ENCODE results near the gene JMJD1C.
A peak's percentile ranks its signal among the peaks of the same experiment; 100 is the strongest.
"Not testable (repeated sequence)": the region's sequence is repeated elsewhere in the genome, so short reads cannot be mapped to it uniquely, and the experiment has no call there.

The JMJD1C gene

DNA sequence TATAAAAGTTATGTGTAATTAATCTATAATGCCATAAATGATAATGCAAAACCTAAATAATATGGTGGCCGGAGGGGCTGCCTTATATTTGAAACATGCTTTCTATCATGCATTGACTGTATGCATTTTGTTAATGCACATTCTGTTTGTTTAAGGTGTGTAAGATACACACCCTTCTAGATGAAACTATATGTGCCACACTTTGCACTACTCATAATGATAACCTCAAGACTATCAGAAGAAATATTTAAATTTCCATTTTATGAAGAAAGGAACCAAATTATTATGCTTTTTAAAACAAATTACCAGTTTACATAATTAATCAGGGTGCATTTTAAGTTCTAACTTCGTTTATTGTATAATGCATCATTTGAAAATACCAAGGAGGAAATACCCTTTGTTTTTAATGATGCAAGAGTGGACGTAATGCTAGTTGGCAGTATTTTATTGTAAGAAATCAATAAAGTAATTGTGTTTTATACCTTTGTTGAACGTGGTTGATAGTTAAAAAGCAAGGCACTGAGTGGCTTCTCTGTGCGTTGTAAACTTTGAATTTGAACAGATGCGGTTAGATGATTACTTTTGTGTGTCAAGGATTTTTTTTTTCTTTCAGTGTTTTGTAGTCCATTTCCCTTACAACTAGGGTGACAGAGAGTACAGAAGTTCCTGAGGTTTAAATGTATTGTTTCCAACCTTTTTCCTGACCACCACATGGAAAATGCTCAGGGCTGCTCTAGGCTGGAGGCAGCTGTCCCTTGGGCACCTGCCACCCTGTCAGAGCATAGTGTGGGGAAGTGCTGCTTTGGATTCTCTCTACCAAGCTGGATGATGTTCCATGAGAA is 311.0 kb downstream of the JMJD1C start:
- TF ChIP-seq POLR2A (IDR thresholded peaks at IDR 0.05; ENCODE audit: low read depth, low read length), result no peak
- no peak for DNase-seq (ENCODE audit: insufficient read length, low spot score)
- FAIRE-seq, result no peak

DNA sequence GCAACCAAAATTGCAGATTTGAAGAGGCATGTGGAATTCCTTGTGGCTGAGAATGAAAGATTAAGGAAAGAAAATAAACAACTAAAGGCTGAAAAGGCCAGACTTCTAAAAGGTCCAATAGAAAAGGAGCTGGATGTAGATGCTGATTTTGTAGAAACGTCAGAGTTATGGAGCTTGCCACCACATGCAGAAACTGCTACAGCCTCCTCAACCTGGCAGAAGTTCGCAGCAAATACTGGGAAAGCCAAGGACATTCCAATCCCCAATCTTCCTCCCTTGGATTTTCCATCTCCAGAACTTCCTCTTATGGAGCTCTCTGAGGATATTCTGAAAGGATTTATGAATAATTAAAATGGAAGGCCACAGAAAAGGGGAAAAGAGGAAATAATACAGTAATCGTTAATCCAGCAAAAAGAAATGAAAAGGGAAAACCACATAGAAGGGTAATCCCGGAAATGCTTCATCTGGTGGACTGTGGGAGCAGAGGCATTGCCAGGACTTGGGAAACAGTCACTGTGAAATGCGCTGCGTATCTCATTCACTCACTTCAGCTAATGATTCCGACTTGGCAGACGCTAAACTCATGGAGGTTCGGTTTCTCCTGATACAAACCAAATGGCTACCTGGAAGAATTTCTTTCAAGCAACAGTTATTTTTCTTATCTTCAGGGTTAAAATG is 311.8 kb downstream of the JMJD1C start:
- not testable (repeated sequence) for FAIRE-seq; DNase-seq (ENCODE audit: insufficient read length, low spot score)

DNA sequence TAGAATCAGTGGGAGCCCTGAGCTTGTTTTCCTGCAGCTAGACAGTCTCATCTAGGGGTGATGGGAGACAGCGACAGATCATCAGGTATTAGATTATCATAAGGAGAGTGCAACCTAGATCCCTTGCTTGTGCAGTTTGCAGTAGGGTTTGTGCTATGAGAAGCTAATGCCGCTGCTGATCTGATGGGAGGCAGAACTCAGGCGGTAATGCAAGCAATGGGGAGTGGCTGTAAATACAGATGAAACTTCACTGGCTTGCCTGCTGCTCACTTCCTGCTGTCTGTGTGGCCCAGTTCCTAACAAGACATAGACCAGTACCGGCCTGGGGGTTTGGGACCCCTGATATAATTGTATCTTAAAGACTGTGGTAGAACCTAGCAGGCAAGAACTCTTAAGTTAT is 315.0 kb downstream of the JMJD1C start:
- no peak for TF ChIP-seq POLR2A (IDR thresholded peaks at IDR 0.05; ENCODE audit: low read depth, low read length)
- DNase-seq (ENCODE audit: insufficient read length, low spot score) (no peak), FAIRE-seq (no peak)

DNA sequence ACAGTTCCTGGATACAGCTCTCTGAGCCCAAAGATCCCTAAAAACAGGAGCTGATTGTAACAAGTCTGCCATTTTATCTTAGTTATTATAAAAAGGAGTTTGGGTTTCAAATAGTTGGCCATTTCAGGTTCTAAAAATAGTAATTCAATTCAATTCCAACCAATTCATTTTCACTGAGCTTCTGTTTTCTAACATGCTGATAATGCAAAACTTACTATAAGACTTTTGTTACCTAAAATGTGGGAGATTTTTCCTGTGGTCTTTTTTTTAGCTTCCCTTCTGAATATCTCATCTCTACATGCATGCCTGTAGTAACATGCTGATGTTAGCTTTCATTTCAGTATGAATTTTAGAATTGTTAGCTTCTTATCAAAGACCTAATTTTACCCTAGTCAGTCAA is 319.3 kb downstream of the JMJD1C start:
- no peak for FAIRE-seq
- DNase-seq (ENCODE audit: insufficient read length, low spot score), result no peak
- TF ChIP-seq POLR2A (IDR thresholded peaks at IDR 0.05; ENCODE audit: low read depth, low read length), result no peak

DNA sequence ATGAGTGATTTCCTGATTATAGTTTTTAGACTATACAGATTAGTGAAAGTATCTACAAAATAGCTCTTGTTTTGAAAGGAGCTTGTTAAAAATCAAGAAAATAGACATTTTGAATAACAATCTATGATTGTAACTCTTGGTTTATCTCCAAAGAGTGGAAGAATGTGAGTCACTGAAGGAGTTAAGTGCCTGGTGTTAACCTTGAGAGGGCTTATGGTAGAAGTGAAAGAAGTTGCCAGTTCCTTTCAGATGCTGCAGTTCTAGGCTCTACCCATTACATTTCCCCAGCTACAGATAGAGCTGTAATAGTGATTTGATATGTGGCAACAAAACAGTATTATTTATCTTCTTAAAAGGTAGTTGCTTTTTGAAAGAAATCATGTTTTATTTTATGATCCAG is 320.0 kb downstream of the JMJD1C start:
- no peak for TF ChIP-seq POLR2A (IDR thresholded peaks at IDR 0.05; ENCODE audit: low read depth, low read length)
- DNase-seq (ENCODE audit: insufficient read length, low spot score) (no peak), FAIRE-seq (peak; percentile 94)

DNA sequence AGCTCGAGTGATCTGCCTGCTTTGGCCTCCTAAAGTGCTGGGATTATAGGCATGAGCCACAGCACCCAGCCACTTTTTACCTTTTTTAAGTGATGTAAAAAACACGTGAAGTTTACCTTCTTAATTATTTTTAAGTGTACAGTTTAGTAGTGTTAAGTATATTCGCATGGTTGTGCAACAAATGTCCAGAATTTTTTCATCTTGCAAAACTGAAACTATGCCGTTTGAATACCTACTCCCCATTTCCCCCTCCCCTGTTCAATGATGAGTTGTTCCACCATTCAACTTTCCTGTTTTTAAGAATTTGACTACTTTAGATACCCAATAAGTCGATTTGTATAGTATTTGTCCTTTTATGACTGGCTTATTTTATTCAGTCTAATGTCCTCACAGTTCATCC is 321.8 kb downstream of the JMJD1C start:
- DNase-seq (ENCODE audit: insufficient read length, low spot score) (no peak), FAIRE-seq (peak; percentile 11)
- TF ChIP-seq POLR2A (IDR thresholded peaks at IDR 0.05; ENCODE audit: low read depth, low read length), result no peak

DNA sequence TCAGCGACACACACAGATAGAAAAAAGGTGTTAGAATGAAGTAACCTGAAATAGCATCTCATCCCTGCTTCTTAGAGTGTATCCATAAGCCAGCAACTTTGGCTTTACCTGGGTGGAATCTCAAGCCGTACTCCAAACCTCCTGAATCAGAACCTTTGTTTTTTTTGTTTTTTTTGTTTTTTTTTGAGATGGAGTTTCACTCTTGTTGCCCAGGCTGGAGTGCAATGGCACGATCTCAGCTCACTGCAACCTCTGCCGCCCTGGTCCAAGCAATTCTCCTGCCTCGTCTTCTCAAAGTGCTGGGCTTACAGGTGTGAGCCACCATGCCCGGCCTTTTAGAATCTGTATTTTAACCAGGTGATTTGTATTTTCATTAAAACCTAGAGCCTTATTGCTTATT is 323.6 kb downstream of the JMJD1C start:
- no peak for TF ChIP-seq POLR2A (IDR thresholded peaks at IDR 0.05; ENCODE audit: low read depth, low read length)
- no peak for DNase-seq (ENCODE audit: insufficient read length, low spot score)
- FAIRE-seq, result no peak

DNA sequence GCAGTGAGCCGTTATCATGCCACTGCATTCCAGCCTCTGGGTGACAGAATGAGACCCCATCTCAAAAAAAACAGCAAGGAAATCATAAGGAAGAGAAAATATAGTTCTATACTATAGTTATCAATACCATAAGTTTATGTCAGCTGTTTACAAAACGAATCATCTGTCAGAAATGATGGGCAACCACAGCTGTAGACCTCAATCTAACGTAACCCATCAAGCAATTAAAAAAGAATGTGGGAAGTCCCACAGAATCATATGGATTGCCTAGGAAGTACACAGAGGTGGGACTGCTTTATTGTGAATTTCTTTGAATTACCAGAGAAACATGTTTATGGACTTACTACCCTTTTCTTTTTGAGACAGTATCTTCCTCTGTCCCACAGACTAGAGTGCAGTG is 325.7 kb downstream of the JMJD1C start:
- no peak for TF ChIP-seq POLR2A (IDR thresholded peaks at IDR 0.05; ENCODE audit: low read depth, low read length)
- no peak for DNase-seq (ENCODE audit: insufficient read length, low spot score)
- no peak for FAIRE-seq

DNA sequence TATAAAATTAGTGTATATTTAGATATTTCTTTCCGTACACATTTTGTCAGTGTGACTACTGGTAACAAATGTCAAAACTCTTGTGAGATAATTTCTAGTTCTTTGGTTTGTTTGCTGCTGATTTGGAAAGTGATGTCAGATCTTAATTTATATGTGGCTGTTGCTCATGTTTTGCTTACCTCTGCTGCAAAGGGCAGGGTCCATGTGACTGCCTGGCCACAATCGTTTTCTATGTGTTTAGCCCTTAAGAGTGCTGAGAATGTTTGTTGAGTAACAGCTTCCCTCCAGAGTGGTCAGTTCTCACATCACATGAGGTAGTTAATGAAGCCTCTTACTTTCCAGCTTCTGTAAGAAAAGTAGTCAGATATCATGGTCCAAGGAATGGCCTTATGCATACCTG is 328.5 kb downstream of the JMJD1C start:
- TF ChIP-seq POLR2A (IDR thresholded peaks at IDR 0.05; ENCODE audit: low read depth, low read length), result no peak
- DNase-seq (ENCODE audit: insufficient read length, low spot score) (no peak), FAIRE-seq (peak; percentile 62)

DNA sequence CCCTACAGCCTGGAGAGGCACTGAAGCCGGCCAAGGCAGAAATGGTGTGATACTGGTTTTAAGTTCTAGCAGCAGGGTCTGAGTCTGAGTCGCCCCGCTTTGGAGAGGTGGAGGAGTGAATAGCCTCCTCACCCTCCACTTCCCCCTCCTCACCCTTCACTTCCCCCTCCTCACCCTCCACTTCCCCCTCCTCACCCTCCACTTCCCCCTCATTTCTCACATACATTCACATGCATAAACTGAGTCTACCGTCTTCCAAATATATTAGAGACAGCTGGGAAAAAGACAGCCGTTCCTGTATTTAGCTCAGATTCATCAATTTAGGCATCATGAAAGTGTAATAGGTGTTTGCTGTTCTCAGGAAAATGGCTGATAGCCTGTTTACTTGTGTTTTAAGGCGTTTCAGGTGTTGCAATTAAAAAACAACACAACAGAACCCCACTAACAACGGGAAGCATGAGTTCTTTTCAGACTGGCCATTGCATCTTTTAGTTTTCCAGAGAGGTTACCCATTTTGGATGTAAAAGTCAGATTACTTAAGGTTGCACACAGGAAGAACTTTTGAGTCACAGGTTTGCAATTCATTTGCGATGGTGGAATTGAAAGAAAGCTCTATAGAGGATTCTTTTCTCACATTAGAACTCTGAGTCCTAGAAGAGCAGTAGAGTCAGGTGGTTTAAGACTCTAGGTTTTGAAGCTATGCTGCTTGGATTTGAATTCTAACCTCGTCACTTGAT is 331.8 kb downstream of the JMJD1C start:
- TF ChIP-seq POLR2A (IDR thresholded peaks at IDR 0.05; ENCODE audit: low read depth, low read length), result no peak
- peak; percentile 62 for FAIRE-seq
- DNase-seq (ENCODE audit: insufficient read length, low spot score), result no peak

DNA sequence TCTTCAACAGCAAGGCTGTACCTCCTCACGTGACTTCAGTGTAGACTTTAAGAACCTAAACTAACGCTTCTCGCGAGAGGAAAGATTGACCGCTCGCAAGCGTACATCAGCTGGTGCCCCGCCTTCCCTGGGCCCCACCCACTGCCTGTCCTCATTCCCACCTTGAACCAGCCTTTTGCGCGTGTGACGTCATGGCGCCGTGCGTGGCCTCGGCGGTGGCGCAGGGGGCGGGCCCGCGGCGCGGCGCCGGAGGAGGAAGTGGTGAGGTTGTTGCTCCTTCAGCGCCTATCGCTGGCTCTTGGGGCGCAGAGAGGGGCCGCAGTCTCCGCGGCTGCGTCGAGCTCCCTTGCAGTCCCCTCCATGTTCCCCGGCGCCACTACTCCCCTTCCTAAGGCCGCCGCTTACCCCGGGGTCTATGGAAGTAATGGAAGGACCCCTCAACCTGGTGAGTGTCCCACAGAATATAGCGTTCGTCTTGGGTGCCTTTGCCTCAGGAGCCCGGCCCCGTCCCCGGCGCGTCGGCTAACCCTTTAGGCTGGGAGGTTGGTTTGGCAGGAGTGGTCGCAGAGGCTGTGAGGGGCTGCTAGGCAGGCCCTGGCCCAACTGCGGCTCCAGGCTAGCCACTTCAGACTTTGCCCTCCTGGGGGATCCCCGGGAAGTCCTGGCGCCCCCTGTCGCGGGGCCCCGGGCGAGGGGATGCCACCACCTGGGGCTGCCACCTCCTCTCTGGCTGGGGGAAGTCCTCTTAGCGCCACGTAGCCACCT is 332.5 kb downstream of the JMJD1C start, which contains the start of gene NRBF2:
Gene NRBF2 (plus strand): TSS at position 273 of the 765 bp plus-strand sequence. CDS start 143 bp downstream, at position 416.
- TF ChIP-seq POLR2A (IDR thresholded peaks at IDR 0.05; ENCODE audit: low read depth, low read length), result peak; percentile 95
- peak; percentile 99 for FAIRE-seq
- peak; percentile 94 for DNase-seq (ENCODE audit: insufficient read length, low spot score)

DNA sequence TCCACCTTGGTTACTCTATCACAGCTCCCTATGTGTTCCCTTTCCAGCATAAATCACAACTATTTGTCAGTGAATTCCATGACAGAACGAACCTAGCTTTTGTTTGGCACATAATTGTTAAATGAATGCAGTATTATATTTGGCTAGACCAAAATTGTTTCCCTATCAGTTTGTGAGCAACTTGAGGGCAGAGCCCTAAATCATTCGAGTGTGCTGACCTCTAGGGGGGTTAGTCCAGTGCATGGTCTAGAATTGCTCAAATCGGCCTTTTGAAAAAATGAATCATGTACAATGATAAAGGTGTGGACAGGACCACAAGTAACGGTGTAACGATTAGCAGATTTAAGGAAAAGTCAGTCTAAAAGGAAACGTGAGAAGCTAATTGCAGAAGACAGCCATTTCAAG is 333.1 kb downstream of the JMJD1C start:
- no peak for DNase-seq (ENCODE audit: insufficient read length, low spot score)
- FAIRE-seq, result no peak
- no peak for TF ChIP-seq POLR2A (IDR thresholded peaks at IDR 0.05; ENCODE audit: low read depth, low read length)

DNA sequence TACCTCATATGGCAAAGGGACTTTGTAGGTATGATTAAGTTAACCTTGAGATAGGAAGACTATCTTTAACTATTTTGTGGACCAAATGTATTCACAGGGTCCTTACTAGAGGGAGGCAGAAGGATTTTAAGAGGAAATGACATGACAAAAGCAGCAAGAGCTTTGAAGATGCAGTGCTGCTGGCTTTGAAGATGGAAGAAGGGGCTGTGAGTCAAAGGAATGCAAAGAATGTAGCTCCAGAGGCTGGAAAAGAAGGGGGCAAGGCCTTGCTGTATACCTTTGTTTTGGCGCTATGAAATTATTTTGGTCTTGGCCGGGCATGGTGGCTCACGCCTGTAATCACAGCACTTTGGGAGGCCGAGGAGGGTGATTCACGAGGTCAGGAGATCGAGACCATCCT is 335.9 kb downstream of the JMJD1C start:
- DNase-seq (ENCODE audit: insufficient read length, low spot score), result no peak
- TF ChIP-seq POLR2A (IDR thresholded peaks at IDR 0.05; ENCODE audit: low read depth, low read length), result no peak
- FAIRE-seq, result no peak

DNA sequence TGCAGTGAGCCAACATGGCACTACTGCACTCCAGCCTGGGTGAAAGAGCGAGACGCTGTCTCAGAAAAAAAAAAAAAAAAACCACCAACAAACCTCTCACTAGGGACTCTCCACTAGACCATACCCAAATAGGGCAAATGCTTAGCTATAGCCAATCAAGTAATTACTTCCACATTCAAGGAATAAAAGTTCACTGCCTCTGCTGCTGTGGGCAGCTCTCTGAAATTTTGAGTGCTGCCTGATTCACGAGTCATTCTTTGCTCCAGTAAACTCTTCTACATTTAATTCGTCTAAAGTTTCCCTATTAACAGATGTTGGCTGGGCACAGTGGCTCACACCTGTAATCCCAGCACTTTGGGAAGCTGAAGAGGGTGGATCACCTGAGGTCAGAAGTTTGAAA is 337.3 kb downstream of the JMJD1C start:
- FAIRE-seq, result no peak
- no peak for TF ChIP-seq POLR2A (IDR thresholded peaks at IDR 0.05; ENCODE audit: low read depth, low read length)
- no peak for DNase-seq (ENCODE audit: insufficient read length, low spot score)
